ENCODE results near the gene DNM3. TPM values are rescaled to one million over a fixed set of nuclear protein-coding genes. Genes with fewer than 3 reads are reported as not detected.

DNM3 gene
- total and polyA plus RNA-seq, 12 donors, result 7.2 to 78.6 (median 18.4) TPM

GRCh38 chr1:171931752-171932151 is 90.5 kb downstream of the DNM3 start:
- H3K27me3 ChIP-seq, result no peaks in the 10 kb centered on the region
- H3K27ac ChIP-seq, result no peak overlapping the region
- DNase-seq, result no peak
- no peaks in the 10 kb centered on the region for H3K9me3 ChIP-seq (replicated peaks in 1 of 3)
- peaks cover 0 to 6% of the 10 kb centered on the region in 2 donors for H3K4me1 ChIP-seq (replicated peaks in 1 of 2)
- intact Hi-C loops (cut with DNase I), result no loop called here
- no peaks in the 10 kb centered on the region for H3K36me3 ChIP-seq (replicated peaks in 1 of 2)
- TF ChIP-seq CTCF (IDR thresholded peaks at IDR 0.05), result no peak
- TF ChIP-seq POLR2A (IDR thresholded peaks at IDR 0.05), result no peak
- H3K4me3 ChIP-seq, result no peak overlapping the region

GRCh38 chr1:171934664-171935063 is 93.4 kb downstream of the DNM3 start:
- no peaks in the 10 kb centered on the region for H3K27me3 ChIP-seq
- H3K27ac ChIP-seq, result no peak overlapping the region
- peaks cover 14 to 22% of the 10 kb centered on the region in 2 donors for H3K4me1 ChIP-seq (replicated peaks in 1 of 2)
- H3K9me3 ChIP-seq (replicated peaks in 1 of 3), result no peaks in the 10 kb centered on the region
- DNase-seq, result no peak
- 65 to 84% (median 72%) methylated on average over 3 of the region's 3 CpGs for WGBS, 4 donors
- no peak for TF ChIP-seq CTCF (IDR thresholded peaks at IDR 0.05)
- no peak for TF ChIP-seq POLR2A (IDR thresholded peaks at IDR 0.05)
- no peaks in the 10 kb centered on the region for H3K36me3 ChIP-seq (replicated peaks in 1 of 2)
- intact Hi-C loops (cut with DNase I), result no loop called here
- H3K4me3 ChIP-seq, result no peak overlapping the region

GRCh38 chr1:171935086-171935485 is 93.8 kb downstream of the DNM3 start:
- H3K9me3 ChIP-seq (replicated peaks in 1 of 3), result no peaks in the 10 kb centered on the region
- H3K27me3 ChIP-seq, result no peaks in the 10 kb centered on the region
- peaks cover 14 to 22% of the 10 kb centered on the region in 2 donors for H3K4me1 ChIP-seq (replicated peaks in 1 of 2)
- DNase-seq, result no peak
- WGBS, 4 donors, result 94 to 96% (median 95%) methylated on average over 4 of the region's 4 CpGs
- H3K4me3 ChIP-seq, result no peak overlapping the region
- TF ChIP-seq POLR2A (IDR thresholded peaks at IDR 0.05), result no peak
- TF ChIP-seq CTCF (IDR thresholded peaks at IDR 0.05), result no peak
- no peak overlapping the region for H3K27ac ChIP-seq
- H3K36me3 ChIP-seq (replicated peaks in 1 of 2), result no peaks in the 10 kb centered on the region
- intact Hi-C loops (cut with DNase I), result no loop called here

GRCh38 chr1:171935664-171936063 is 94.4 kb downstream of the DNM3 start:
- Histone ChIP-seq H3K4me3 (no peak overlapping the region), H3K27me3 (no peaks in the 10 kb centered on the region), H3K4me1 (replicated peaks in 1 of 2) (peaks cover 14 to 22% of the 10 kb centered on the region in 2 donors), H3K36me3 (replicated peaks in 1 of 2) (no peaks in the 10 kb centered on the region), H3K9me3 (replicated peaks in 1 of 3) (no peaks in the 10 kb centered on the region), H3K27ac (no peak overlapping the region)
- intact Hi-C loops (cut with DNase I), result no loop called here
- no peak for DNase-seq
- no peak for TF ChIP-seq POLR2A (IDR thresholded peaks at IDR 0.05)
- TF ChIP-seq CTCF (IDR thresholded peaks at IDR 0.05), result no peak
- 88 to 100% (median 92%) methylated on average over 1 of the region's 1 CpG for WGBS, 4 donors

Data from adrenal gland (tissue), 12 donors.